Measurements from ENCODE around the gene B4GALT6.
"Not testable (repeated sequence)": the region's sequence is repeated elsewhere in the genome, so short reads cannot be mapped to it uniquely, and the experiment has no call there.

B4GALT6 gene
- total RNA-seq, result 0.38 to 2.1 (median 0.77) reads per million in 3 experiments

- DNase-seq, result no peak
Observed at GRCh38 chr18:31684279-31685096, at the start of gene B4GALT6. TSS of gene B4GALT6 (minus strand) at chr18:31684581. CDS start at chr18:31684426, 155 bp downstream.

- no peak for DNase-seq
Observed at GRCh38 chr18:31731628-31732027, 47.2 kb upstream of the B4GALT6 start.

- not testable (repeated sequence) for DNase-seq
Observed at GRCh38 chr18:31729196-31729595, 44.8 kb upstream of the B4GALT6 start.

GRCh38 chr18:31723990-31724711, 39.8 kb upstream of the B4GALT6 start:
- no peak for DNase-seq

GRCh38 chr18:31723639-31723989, 39.2 kb upstream of the B4GALT6 start:
- no peak for DNase-seq

GRCh38 chr18:31722369-31722957, 38.1 kb upstream of the B4GALT6 start:
- DNase-seq, result peak; percentile 31

GRCh38 chr18:31721601-31722000, 37.2 kb upstream of the B4GALT6 start:
- no peak for DNase-seq

- no peak for DNase-seq
Observed at GRCh38 chr18:31720867-31721266, 36.5 kb upstream of the B4GALT6 start.

- DNase-seq, result no peak
Observed at GRCh38 chr18:31719363-31720006, 35.1 kb upstream of the B4GALT6 start.

GRCh38 chr18:31718386-31718785, 34.0 kb upstream of the B4GALT6 start:
- DNase-seq, result no peak

GRCh38 chr18:31716362-31716761, 32.0 kb upstream of the B4GALT6 start:
- DNase-seq, result no peak

- DNase-seq, result no peak
Observed at GRCh38 chr18:31711365-31712172, 27.2 kb upstream of the B4GALT6 start.

GRCh38 chr18:31710826-31711225, 26.4 kb upstream of the B4GALT6 start:
- no peak for DNase-seq

GRCh38 chr18:31707815-31708214, 23.4 kb upstream of the B4GALT6 start:
- DNase-seq, result no peak

GRCh38 chr18:31702449-31702848, 18.1 kb upstream of the B4GALT6 start:
- no peak for DNase-seq

GRCh38 chr18:31701744-31702143, 17.4 kb upstream of the B4GALT6 start:
- DNase-seq, result no peak

- no peak for DNase-seq
Observed at GRCh38 chr18:31700990-31701389, 16.6 kb upstream of the B4GALT6 start.

- DNase-seq, result no peak
Observed at GRCh38 chr18:31697351-31698298, 13.2 kb upstream of the B4GALT6 start.

- no peak for DNase-seq
Observed at GRCh38 chr18:31695989-31696388, 11.6 kb upstream of the B4GALT6 start.

GRCh38 chr18:31694297-31694696, 9.9 kb upstream of the B4GALT6 start:
- DNase-seq, result no peak

- no peak for DNase-seq
Observed at GRCh38 chr18:31688606-31689005, 4.2 kb upstream of the B4GALT6 start.

Measured in central memory CD4-positive, alpha-beta T cell (primary cell).